T-cell (primary cell): ENCODE data around the gene CEBPG. TPM values are rescaled to one million over a fixed set of nuclear protein-coding genes. Genes with fewer than 3 reads are reported as not detected.

Experiments used
- ATAC-seq, 4 experiments: fragments of 200-7000 bp in 3 of 4; fragments of 150-1000 bp in 1 of 4; cut with Tn5 transposase; replicated peaks in 1 of 4; 1 replicate in 3 of 4; 2 replicates in 1 of 4; pipeline ENCODE4 v1.10.0; 2021; ENCODE audit warnings: moderate library complexity in 3 of 4, mild to moderate bottlenecking in 2 of 4, moderate number of reproducible peaks in 1 of 4
- CTCF ChIA-PET, 2 donors: fragments of 300-600 bp; sonication (Branson Sonifier 250); formaldehyde crosslinking; loops; one replicate each; lab custom pipeline; 2022; ENCODE audit warnings: antibody characterized with exemption in 2 of 2; lab: Charles Lee
- POLR2A ChIA-PET, 2 donors: fragments of 300-600 bp; sonication (Branson Sonifier 250); formaldehyde crosslinking; loops; one replicate each; lab custom pipeline; 2022; ENCODE audit warnings: antibody characterized with exemption in 2 of 2; lab: Charles Lee
- DNase-seq, 35 experiments: peaks; one replicate each; pipeline versions ENCODE4 v3.0.0 to v3.0.0-alpha.2; 2013 to 2023
- H3K27ac ChIP-seq: one replicate; pipeline ENCODE4 v1.5.1; 2013; ENCODE audit warnings: low read length
- H3K27me3 ChIP-seq, 2 experiments: replicated peaks in 1 of 2; 1 replicate in 1 of 2; 2 replicates in 1 of 2; pipeline versions ENCODE4 v1.6.1 to v1.7.0; 2013; ENCODE audit warnings: low read length in 1 of 2, mixed read lengths in 1 of 2; ENCODE audit not compliant: control insufficient read depth in 2 of 2, insufficient read depth in 2 of 2; ENCODE audit errors: extremely low read depth in 1 of 2
- H3K36me3 ChIP-seq, 2 donors: 1 replicate in 1 of 2; 2 replicates in 1 of 2; pipeline versions ENCODE4 v1.6.1 to v1.7.0; 2013; ENCODE audit warnings: low read length in 1 of 2; ENCODE audit not compliant: control insufficient read depth in 2 of 2, insufficient read depth in 1 of 2; ENCODE audit errors: extremely low read depth in 1 of 2
- H3K4me1 ChIP-seq, 2 experiments: 1 replicate in 1 of 2; 2 replicates in 1 of 2; pipeline versions ENCODE4 v1.6.1 to v1.7.0; 2013; ENCODE audit warnings: low read length in 2 of 2, mixed read lengths in 1 of 2; ENCODE audit not compliant: insufficient read depth in 2 of 2, control insufficient read depth in 1 of 2; ENCODE audit errors: extremely low read depth in 1 of 2
- H3K4me3 ChIP-seq, 2 donors: 1 replicate in 1 of 2; 2 replicates in 1 of 2; pipeline versions ENCODE4 v1.5.1 to v1.7.0; 2013; ENCODE audit warnings: mild to moderate bottlenecking in 2 of 2, low read length in 1 of 2, moderate library complexity in 1 of 2; ENCODE audit not compliant: control insufficient read depth in 1 of 2; ENCODE audit errors: extremely low read depth in 1 of 2
- H3K9me3 ChIP-seq: 2 replicates; pipeline ENCODE4 v1.7.0; 2013
- H3K27ac Mint-ChIP-seq, 2 donors: one replicate each; pipeline ENCODE4 v1.8.0; 2020 to 2021; ENCODE audit warnings: mild to moderate bottlenecking in 2 of 2, mixed read lengths in 2 of 2
- H3K27me3 Mint-ChIP-seq, 2 donors: one replicate each; pipeline ENCODE4 v1.8.0; 2021 to 2022; ENCODE audit warnings: mixed read lengths in 2 of 2
- H3K36me3 Mint-ChIP-seq: one replicate; pipeline ENCODE4 v1.8.0; 2021; ENCODE audit warnings: mixed read lengths
- H3K4me1 Mint-ChIP-seq, 3 donors: one replicate each; pipeline ENCODE4 v1.8.0; 2020 to 2022; ENCODE audit warnings: mixed read lengths in 3 of 3, mild to moderate bottlenecking in 1 of 3
- H3K4me3 Mint-ChIP-seq, 3 donors: one replicate each; pipeline ENCODE4 v1.8.0; 2020 to 2022; ENCODE audit warnings: mild to moderate bottlenecking in 3 of 3, mixed read lengths in 3 of 3, moderate library complexity in 3 of 3
- H3K9me3 Mint-ChIP-seq, 3 donors: one replicate each; pipeline ENCODE4 v1.8.0; 2020 to 2022; ENCODE audit warnings: mixed read lengths in 3 of 3
- WGBS: methylation state at CpG from one replicate; pipeline ENCODE4 v1.1.5; 2013; ENCODE audit warnings: missing lambda C conversion rate; ENCODE audit not compliant: insufficient coverage; 5-methylcytosine and 5-hydroxymethylcytosine counted together
- total RNA-seq, 35 experiments: library from RNA in 6 of 35; stranded (reverse) in 6 of 35; fragments of 120-200 nt in 1 of 35; gene quantifications; one replicate each; pipeline versions ENCODE4 v1.2.1 to v1.2.4 and lab custom pipeline; 2013 to 2026

The CEBPG gene
- total RNA-seq, 5 donors from 2014 or later (not counting 1 experiment from before 2014, with no cell fraction given): 15.9 to 27.1 (median 25.1) TPM

DNA sequence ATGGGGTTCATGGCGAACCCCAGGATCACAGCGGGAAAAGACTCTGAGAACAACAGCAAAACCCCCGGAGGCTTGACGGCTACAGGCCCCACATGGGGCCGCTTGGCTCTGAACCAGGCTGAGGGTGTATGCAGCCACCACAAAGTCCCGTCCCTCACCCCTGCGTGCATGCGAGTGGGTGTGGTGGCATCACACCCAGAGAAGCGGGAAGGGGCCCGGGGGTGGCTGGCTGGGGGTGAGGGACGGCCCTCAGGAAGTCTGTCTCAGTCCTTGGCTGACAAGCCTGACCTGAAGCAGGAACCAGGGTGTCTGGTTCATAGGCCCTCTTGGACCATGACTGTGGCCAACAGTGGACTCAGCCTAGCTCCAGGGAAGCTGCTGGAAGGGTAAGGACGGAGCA, 34.2 kb downstream of the CEBPG start:
- no peak overlapping the region for H3K4me3 Mint-ChIP-seq

DNA sequence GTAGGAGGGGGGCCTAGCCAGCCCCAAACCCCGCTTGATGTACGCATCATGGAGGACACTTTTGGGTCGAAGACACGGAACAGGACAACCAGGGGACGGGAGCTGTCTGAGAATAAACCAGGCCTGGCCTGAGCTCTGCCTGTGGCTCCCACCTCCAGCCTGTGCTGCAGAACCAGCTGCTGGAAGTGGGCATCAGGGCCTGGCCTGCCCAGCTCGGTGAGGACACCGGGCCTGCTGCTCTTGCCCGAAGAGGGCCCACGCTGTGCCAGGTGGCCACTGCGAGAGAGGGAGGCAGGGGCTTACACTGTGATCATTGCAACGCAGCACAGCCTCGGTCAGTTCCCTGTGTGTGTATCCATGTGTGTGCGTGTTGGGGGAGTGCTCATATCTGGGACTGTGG, 34.6 kb downstream of the CEBPG start:
- no peaks in the 10 kb centered on the region for H3K9me3 Mint-ChIP-seq
- H3K4me3 Mint-ChIP-seq: no peak overlapping the region
- ChIA-PET POLR2A (no interaction called here), CTCF (interaction anchor here (0.9 to 1.1 kb wide), 3 partner anchors 166 to 516 kb away, joined by 3 read pairs; no protein-coding TSS in a partner anchor)
- no peaks in the 10 kb centered on the region for H3K27me3 ChIP-seq
- H3K27ac ChIP-seq: no peak overlapping the region
- no peaks in the 10 kb centered on the region for H3K4me1 Mint-ChIP-seq
- DNase-seq: no peak
- peaks cover 0 to 7% of the 10 kb centered on the region in 2 donors for H3K36me3 ChIP-seq
- H3K9me3 ChIP-seq: no peaks in the 10 kb centered on the region
- no peaks in the 10 kb centered on the region for H3K27me3 Mint-ChIP-seq
- no peak for ATAC-seq
- peaks cover 0 to 6% of the 10 kb centered on the region in 2 experiments for H3K4me1 ChIP-seq
- WGBS: 85% methylated on average over 9 of the region's 13 CpGs
- H3K27ac Mint-ChIP-seq: no peak overlapping the region
- H3K4me3 ChIP-seq: no peak overlapping the region
- H3K36me3 Mint-ChIP-seq: no peaks in the 10 kb centered on the region

More for the DNA sequence above, 34.2 kb downstream of the CEBPG start:
- DNase-seq (no peak), ATAC-seq (no peak)
- 65% methylated on average over 11 of the region's 12 CpGs for WGBS
- CTCF ChIA-PET: interaction anchor here (1.1 kb wide), 2 partner anchors 171 to 516 kb away, joined by 3 read pairs; no protein-coding TSS in a partner anchor
- peaks cover 3 to 7% of the 10 kb centered on the region in 2 donors for H3K36me3 ChIP-seq
- POLR2A ChIA-PET: no interaction called here
- no peaks in the 10 kb centered on the region for H3K27me3 Mint-ChIP-seq
- H3K27me3 ChIP-seq: no peaks in the 10 kb centered on the region
- no peaks in the 10 kb centered on the region for H3K36me3 Mint-ChIP-seq
- H3K27ac ChIP-seq: no peak overlapping the region
- no peak overlapping the region for H3K4me3 ChIP-seq
- no peak overlapping the region for H3K27ac Mint-ChIP-seq
- H3K4me1 Mint-ChIP-seq: no peaks in the 10 kb centered on the region
- no peaks in the 10 kb centered on the region for H3K9me3 ChIP-seq
- no peaks in the 10 kb centered on the region for H3K9me3 Mint-ChIP-seq
- H3K4me1 ChIP-seq: peaks cover 0 to 6% of the 10 kb centered on the region in 2 experiments

DNA sequence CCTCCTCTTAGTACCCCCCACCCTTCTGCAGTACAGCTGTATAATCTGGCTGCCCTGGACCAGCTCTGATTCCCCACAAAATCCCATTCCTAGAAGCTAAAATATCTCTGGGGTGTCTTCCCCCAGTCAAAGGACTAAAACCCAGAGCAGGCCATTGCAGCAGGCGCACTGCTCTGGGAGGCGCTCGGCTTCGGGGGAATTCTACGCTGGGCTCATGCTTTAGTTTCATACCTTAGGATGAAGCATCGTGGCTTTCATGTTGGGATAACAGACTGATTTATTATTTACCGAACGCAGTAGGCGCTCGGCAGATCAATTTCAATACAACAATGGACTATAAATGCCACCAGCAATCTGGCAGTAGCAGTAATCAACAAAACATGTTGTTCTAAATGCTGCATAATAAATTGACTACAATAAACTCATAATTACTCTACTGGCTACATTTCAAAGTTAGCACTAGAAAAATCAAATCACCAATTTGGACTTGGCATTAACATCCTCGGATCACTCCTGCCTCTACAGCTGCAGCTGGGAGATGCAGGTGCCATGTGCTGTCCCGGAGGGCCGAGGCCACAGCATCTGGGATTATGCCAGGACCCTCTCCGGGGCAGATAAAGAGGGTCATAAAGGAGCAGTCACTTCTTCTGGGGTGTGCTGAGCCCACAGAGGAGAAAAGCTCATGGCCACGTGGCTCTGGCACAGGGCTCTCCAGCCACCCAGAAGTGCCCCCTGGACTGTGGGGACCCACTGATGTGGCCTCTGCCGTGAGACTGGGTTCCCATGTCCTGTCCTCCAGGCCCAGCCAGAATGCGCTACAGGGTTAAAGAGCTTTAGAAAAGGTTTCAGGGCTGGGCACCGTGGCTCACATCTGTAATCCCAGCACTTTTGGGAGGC, 35.3 kb downstream of the CEBPG start:
- Histone ChIP-seq H3K36me3 (peaks cover 0 to 7% of the 10 kb centered on the region in 2 donors), H3K27me3 (no peaks in the 10 kb centered on the region), H3K9me3 (no peaks in the 10 kb centered on the region), H3K4me1 (peaks cover 0 to 6% of the 10 kb centered on the region in 2 experiments), H3K27ac (no peak overlapping the region), H3K4me3 (no peak overlapping the region)
- Mint-ChIP-seq H3K36me3 (no peaks in the 10 kb centered on the region), H3K27ac (no peak overlapping the region), H3K4me3 (no peak overlapping the region), H3K27me3 (no peaks in the 10 kb centered on the region), H3K9me3 (no peaks in the 10 kb centered on the region), H3K4me1 (no peaks in the 10 kb centered on the region)
- ChIA-PET CTCF (interaction anchor here (0.7 to 1.2 kb wide), 5 partner anchors 10 to 517 kb away, joined by 3 to 4 read pairs (median 3); no protein-coding TSS in a partner anchor), POLR2A (no interaction called here)
- no peak for DNase-seq
- ATAC-seq: no peak
- 97% methylated on average over 14 of the region's 18 CpGs for WGBS

DNA sequence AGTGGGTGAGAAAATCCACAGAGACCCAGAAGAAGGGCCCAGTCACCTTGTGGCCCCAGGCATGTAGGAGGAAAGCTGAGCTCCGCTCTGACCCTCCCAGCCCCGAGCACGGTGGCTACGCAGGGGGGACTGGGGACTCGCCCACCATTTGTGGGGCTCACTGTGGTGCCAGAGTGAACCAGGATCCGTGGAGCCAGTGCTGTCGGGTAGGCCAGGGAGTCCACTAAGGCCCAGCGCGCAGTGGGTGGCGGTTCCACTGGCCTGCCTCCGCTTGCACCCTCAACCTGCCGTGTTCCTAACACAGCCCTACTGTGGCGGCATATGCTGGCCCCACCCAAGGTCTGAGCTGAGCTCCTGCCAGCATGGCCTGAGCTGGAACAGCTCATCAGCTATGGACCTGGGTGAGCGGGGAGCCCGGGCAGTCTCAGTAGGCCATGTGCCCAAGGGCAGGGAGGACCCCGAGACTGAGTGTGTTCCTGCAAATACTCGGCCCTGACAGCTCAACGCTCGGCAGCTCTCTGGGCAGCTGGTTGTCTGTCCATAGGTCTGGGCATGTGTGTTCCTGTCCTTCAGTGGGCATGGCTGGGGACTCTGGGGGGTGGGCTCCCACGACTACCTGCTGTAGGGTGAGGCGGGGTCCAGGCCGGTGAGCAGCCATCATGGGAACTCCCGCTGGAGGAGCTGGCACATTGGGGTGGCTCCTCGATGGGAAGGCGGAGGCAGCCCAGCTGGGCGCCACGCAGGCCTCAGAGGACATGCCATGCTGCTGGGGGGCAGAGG, 36.6 kb downstream of the CEBPG start:
- no peaks in the 10 kb centered on the region for H3K27me3 ChIP-seq
- ChIA-PET POLR2A (no interaction called here), CTCF (interaction anchor here in 1 of 2 donors (0.6 to 1.2 kb wide), 2 partner anchors 174 to 179 kb away, joined by 4 read pairs; no protein-coding TSS in a partner anchor)
- peaks cover 0 to 6% of the 10 kb centered on the region in 2 experiments for H3K4me1 ChIP-seq
- H3K9me3 Mint-ChIP-seq: no peaks in the 10 kb centered on the region
- no peaks in the 10 kb centered on the region for H3K27me3 Mint-ChIP-seq
- 93% methylated on average over 26 of the region's 27 CpGs for WGBS
- H3K27ac ChIP-seq: no peak overlapping the region
- H3K9me3 ChIP-seq: no peaks in the 10 kb centered on the region
- ATAC-seq: no peak
- DNase-seq: no peak
- no peak overlapping the region for H3K27ac Mint-ChIP-seq
- no peak overlapping the region for H3K4me3 Mint-ChIP-seq
- H3K4me1 Mint-ChIP-seq: no peaks in the 10 kb centered on the region
- H3K36me3 Mint-ChIP-seq: no peaks in the 10 kb centered on the region
- H3K36me3 ChIP-seq: peaks cover 0 to 7% of the 10 kb centered on the region in 2 donors
- H3K4me3 ChIP-seq: no peak overlapping the region

DNA sequence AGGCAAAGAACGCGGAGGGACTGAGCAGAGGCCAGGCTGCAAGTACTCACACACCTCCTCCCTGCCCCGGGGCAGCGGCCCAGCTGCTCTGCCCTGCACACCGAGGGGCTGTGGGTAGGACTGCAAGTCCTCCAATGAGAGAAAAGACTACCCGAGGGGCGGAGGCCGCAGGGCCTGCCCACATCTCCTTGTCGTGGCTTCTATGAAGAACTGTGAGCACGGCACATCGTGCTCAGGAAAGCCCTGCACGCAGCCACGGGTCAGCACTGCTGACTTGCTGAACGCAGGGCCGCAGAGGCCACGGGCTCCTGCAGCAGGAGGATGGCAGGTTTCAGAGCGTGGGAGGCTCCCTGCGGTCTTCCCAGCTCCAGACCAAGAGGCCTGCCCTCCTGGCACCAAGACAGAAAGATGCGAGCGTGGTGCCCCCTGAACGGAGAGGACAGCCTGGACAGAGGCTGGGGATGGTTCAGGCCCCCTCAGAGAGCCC, 37.4 kb downstream of the CEBPG start:
- Mint-ChIP-seq H3K27me3 (no peaks in the 10 kb centered on the region), H3K27ac (no peak overlapping the region), H3K4me1 (no peaks in the 10 kb centered on the region), H3K9me3 (no peaks in the 10 kb centered on the region), H3K36me3 (no peaks in the 10 kb centered on the region), H3K4me3 (no peak overlapping the region)
- H3K27ac ChIP-seq: no peak overlapping the region
- ATAC-seq: no peak
- peaks cover 0 to 6% of the 10 kb centered on the region in 2 experiments for H3K4me1 ChIP-seq
- H3K9me3 ChIP-seq: no peaks in the 10 kb centered on the region
- ChIA-PET CTCF (no interaction called here), POLR2A (no interaction called here)
- DNase-seq: no peak
- peaks cover 0 to 7% of the 10 kb centered on the region in 2 donors for H3K36me3 ChIP-seq
- H3K27me3 ChIP-seq: no peaks in the 10 kb centered on the region
- no peak overlapping the region for H3K4me3 ChIP-seq
- WGBS: 89% methylated on average over 21 of the region's 21 CpGs

DNA sequence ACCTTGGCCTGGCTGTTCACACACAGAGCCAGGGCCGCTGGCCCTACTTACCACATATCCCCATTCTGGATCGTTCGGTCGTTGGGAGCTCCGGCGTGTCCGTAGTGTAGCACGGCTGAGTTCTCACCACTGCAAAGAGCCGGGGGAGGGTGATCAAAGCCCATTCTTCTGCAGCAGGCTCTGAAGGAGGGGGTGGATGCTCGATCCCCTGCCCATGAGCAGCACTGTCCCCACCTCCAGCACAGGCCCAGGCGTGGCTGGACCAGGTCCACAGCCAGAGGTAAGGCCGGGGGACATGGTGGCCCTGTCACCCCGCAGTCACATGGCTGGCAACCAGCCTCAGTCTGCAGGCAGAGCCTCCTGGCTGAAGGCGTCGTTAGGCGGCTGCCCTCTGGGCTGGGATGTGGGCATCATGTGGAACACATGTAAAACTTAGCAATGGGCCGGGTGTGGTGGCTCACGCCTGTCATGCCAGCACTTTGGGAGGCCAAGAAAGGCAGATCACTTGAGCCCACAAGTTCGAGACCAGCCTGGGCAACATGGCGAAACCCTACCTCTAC, 38.2 kb downstream of the CEBPG start:
- no peaks in the 10 kb centered on the region for H3K27me3 Mint-ChIP-seq
- no peaks in the 10 kb centered on the region for H3K9me3 ChIP-seq
- WGBS: 96% methylated on average over 13 of the region's 20 CpGs
- DNase-seq (no peak), ATAC-seq (no peak)
- no peak overlapping the region for H3K27ac Mint-ChIP-seq
- peaks cover 4 to 7% (median 5%) of the 10 kb centered on the region in 3 donors for H3K4me1 Mint-ChIP-seq
- no peaks in the 10 kb centered on the region for H3K9me3 Mint-ChIP-seq
- no peak overlapping the region for H3K4me3 Mint-ChIP-seq
- no peaks in the 10 kb centered on the region for H3K27me3 ChIP-seq
- H3K4me1 ChIP-seq: peaks cover 0 to 12% of the 10 kb centered on the region in 2 experiments
- no peaks in the 10 kb centered on the region for H3K36me3 Mint-ChIP-seq
- CTCF ChIA-PET: no interaction called here
- peaks cover 0 to 7% of the 10 kb centered on the region in 2 donors for H3K36me3 ChIP-seq
- no peak overlapping the region for H3K4me3 ChIP-seq
- POLR2A ChIA-PET: no interaction called here
- H3K27ac ChIP-seq: no peak overlapping the region
